Mucosa of descending colon (tissue), 3 donors: ENCODE measurements around the gene SDK1. TPM values are rescaled to one million over a fixed set of nuclear protein-coding genes. Genes with fewer than 3 reads are reported as not detected.

Experiments used
- ATAC-seq: fragments of 200-7000 bp; cut with Tn5 transposase; one replicate; pipeline ENCODE4 v1.9.1; 2020; ENCODE audit warnings: mild to moderate bottlenecking, moderate library complexity
- DNase-seq, 3 donors: peaks; one replicate each; pipeline ENCODE4 v3.0.0-alpha.2; 2020
- H3K36me3 ChIP-seq: fragments of 200-600 bp; one replicate; pipeline ENCODE4 v1.8.0; 2021; ENCODE audit warnings: low read depth, mild to moderate bottlenecking
- H3K4me1 ChIP-seq: fragments of 200-600 bp; one replicate; pipeline ENCODE4 v1.8.0; 2021; ENCODE audit warnings: low read depth, mild to moderate bottlenecking
- H3K4me3 ChIP-seq: fragments of 200-600 bp; one replicate; pipeline ENCODE4 v1.8.0; 2021; ENCODE audit warnings: mild to moderate bottlenecking
- H3K9me3 ChIP-seq: fragments of 200-600 bp; one replicate; pipeline ENCODE4 v1.8.0; 2021; ENCODE audit warnings: mild to moderate bottlenecking
- CTCF ChIP-seq: fragments of 200-600 bp; IDR thresholded peaks from one replicate; pipeline ENCODE4 v1.8.0; 2022; ENCODE audit warnings: antibody characterized with exemption, mild to moderate bottlenecking
- intact Hi-C, 2 donors: fragments of 100-400 bp; cut with DNase I in 1 of 2; cut with micrococcal nuclease in 1 of 2; formaldehyde crosslinking; loops; one replicate each; pipeline versions ENCODE4 v1.11.0 to v1.11.1; 2022; cut with DNase I, micrococcal nuclease
- total RNA-seq, 3 donors: library from RNA; stranded (reverse); fragmentation: NEBNext Ultra II Directional in 2 of 3; extraction: Animal tissue kit (Norgen Biotek cat#: 25700) in 2 of 3; gene quantifications; one replicate each; pipeline versions ENCODE4 v1.2.1 to v1.2.4, GENCODE V29; 2021 to 2023
- donor health status: DM: no; HTN: no; CAD: no; lungs with moderate emphysema.
- donor health status: DM: no; HTN: no; CAD: no.
- donor health status: DM: no; HTN: yes; CAD: no.

The SDK1 gene
- total RNA-seq, 3 donors from 2014 or later = 2.7 to 20.2 (median 4.2) TPM

GRCh38 chr7:4000934-4001333, 699.9 kb downstream of the SDK1 start:
- H3K4me3 ChIP-seq = no peak overlapping the region
- intact Hi-C loops = no loop called here
- no peaks in the 10 kb centered on the region for H3K36me3 ChIP-seq
- no peak for TF ChIP-seq CTCF
- no peaks in the 10 kb centered on the region for H3K9me3 ChIP-seq
- ATAC-seq (no peak), DNase-seq (no peak)
- no peaks in the 10 kb centered on the region for H3K4me1 ChIP-seq

GRCh38 chr7:4001742-4002141, 700.7 kb downstream of the SDK1 start:
- ATAC-seq = no peak
- Histone ChIP-seq H3K4me3 (no peak overlapping the region), H3K36me3 (no peaks in the 10 kb centered on the region), H3K4me1 (no peaks in the 10 kb centered on the region), H3K9me3 (no peaks in the 10 kb centered on the region)
- intact Hi-C loops = no loop called here
- no peak for DNase-seq
- no peak for TF ChIP-seq CTCF

- intact Hi-C loops = no loop called here
These were observed 702.5 kb downstream of the SDK1 start for GRCh38 chr7:4003503-4003902.

GRCh38 chr7:4006687-4007086, 705.6 kb downstream of the SDK1 start:
- DNase-seq = no peak

More at GRCh38 chr7:4003503-4003902, 702.5 kb downstream of the SDK1 start:
- no peak overlapping the region for H3K4me3 ChIP-seq
- no peak for DNase-seq
- TF ChIP-seq CTCF = no peak
- no peak for ATAC-seq
- no peaks in the 10 kb centered on the region for H3K36me3 ChIP-seq
- no peaks in the 10 kb centered on the region for H3K9me3 ChIP-seq
- no peaks in the 10 kb centered on the region for H3K4me1 ChIP-seq

GRCh38 chr7:4009211-4010060, 708.4 kb downstream of the SDK1 start:
- Histone ChIP-seq H3K9me3 (no peaks in the 10 kb centered on the region), H3K36me3 (no peaks in the 10 kb centered on the region), H3K4me3 (no peak overlapping the region), H3K4me1 (no peaks in the 10 kb centered on the region)
- DNase-seq = no peak
- intact Hi-C loops = no loop called here
- no peak for TF ChIP-seq CTCF
- no peak for ATAC-seq

More at GRCh38 chr7:4006687-4007086, 705.6 kb downstream of the SDK1 start:
- H3K4me1 ChIP-seq = no peaks in the 10 kb centered on the region
- H3K4me3 ChIP-seq = no peak overlapping the region
- no peak for ATAC-seq
- TF ChIP-seq CTCF = no peak
- intact Hi-C loops = no loop called here
- no peaks in the 10 kb centered on the region for H3K9me3 ChIP-seq
- no peaks in the 10 kb centered on the region for H3K36me3 ChIP-seq
